Mucosa of stomach (tissue), 1 donor: ENCODE measurements around the gene YIF1A.
A peak's percentile ranks its signal among the peaks of the same experiment; 100 is the strongest.
"Not testable (repeated sequence)": the region's sequence is repeated elsewhere in the genome, so short reads cannot be mapped to it uniquely, and the experiment has no call there.

Source experiments
- H3K27me3 ChIP-seq: one replicate; pipeline ENCODE4 v1.7.0; 2013; ENCODE audit warnings: mild to moderate bottlenecking, low read length; ENCODE audit not compliant: control insufficient read depth, insufficient read depth
- H3K36me3 ChIP-seq: one replicate; pipeline ENCODE4 v1.7.0; 2013; ENCODE audit warnings: low read length; ENCODE audit not compliant: control insufficient read depth, insufficient read depth
- H3K4me1 ChIP-seq: one replicate; pipeline ENCODE4 v1.7.0; 2013; ENCODE audit warnings: mild to moderate bottlenecking, low read length; ENCODE audit not compliant: control insufficient read depth, insufficient read depth
- H3K4me3 ChIP-seq: one replicate; pipeline ENCODE4 v1.7.0; 2013; ENCODE audit warnings: low read length
- H3K9ac ChIP-seq: one replicate; pipeline ENCODE4 v1.7.0; 2013; ENCODE audit warnings: mild to moderate bottlenecking, low read length, moderate library complexity
- H3K9me3 ChIP-seq: one replicate; pipeline ENCODE4 v1.7.0; 2013; ENCODE audit warnings: mild to moderate bottlenecking, low read length, moderate library complexity; ENCODE audit not compliant: control insufficient read depth
- donor health status: Pancreatic carcinoma.

Gene YIF1A

DNA sequence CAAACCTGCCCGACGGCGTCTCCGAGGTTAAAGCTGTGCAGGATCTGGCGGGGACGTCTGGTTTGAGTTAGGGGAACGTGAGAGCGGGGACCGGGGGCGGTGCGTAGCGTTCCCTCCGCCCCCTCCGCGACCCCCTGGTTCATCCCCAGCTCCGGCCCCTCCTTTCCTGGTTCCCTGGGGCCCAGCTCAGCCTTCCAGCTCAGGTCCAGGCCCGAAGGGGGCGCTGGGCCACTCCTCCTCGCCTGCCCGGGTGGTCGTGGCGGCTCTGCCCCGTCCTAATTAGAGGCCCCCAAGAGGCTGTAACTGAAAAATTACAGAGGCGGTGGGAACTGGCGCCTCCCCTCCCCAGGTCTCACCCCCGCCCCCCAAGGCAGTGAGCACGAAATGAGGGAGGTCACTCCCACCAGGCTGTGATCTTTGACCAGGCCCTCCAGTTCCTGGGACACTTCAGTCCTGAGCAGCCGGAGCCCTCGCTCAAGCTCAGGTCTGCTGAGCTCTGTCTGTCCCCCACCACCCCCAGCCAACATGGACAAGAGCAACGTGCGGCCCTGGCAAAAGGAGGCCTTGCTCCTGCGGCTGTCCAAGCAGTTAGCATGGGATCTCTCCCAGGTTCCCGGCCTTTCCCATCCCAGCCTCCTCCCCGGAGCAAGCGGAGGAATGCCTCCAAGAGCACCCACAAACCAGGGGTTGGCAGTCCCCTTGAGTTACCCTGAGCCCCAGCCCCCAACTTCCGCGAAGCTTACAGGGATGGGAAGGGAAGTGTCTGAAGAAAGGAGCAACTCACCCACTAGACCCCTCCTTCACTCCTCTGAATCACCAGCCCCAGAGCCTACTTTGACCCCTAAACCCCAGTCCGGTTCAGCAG lies 24.6 kb upstream of the YIF1A start:
- no peak overlapping the region for H3K4me3 ChIP-seq
- H3K27me3 ChIP-seq: no peaks in the 10 kb centered on the region
- no peaks in the 10 kb centered on the region for H3K9me3 ChIP-seq
- H3K36me3 ChIP-seq: no peaks in the 10 kb centered on the region
- peak overlapping the region; percentile 53 for H3K9ac ChIP-seq
- peaks cover 10% of the 10 kb centered on the region for H3K4me1 ChIP-seq

DNA sequence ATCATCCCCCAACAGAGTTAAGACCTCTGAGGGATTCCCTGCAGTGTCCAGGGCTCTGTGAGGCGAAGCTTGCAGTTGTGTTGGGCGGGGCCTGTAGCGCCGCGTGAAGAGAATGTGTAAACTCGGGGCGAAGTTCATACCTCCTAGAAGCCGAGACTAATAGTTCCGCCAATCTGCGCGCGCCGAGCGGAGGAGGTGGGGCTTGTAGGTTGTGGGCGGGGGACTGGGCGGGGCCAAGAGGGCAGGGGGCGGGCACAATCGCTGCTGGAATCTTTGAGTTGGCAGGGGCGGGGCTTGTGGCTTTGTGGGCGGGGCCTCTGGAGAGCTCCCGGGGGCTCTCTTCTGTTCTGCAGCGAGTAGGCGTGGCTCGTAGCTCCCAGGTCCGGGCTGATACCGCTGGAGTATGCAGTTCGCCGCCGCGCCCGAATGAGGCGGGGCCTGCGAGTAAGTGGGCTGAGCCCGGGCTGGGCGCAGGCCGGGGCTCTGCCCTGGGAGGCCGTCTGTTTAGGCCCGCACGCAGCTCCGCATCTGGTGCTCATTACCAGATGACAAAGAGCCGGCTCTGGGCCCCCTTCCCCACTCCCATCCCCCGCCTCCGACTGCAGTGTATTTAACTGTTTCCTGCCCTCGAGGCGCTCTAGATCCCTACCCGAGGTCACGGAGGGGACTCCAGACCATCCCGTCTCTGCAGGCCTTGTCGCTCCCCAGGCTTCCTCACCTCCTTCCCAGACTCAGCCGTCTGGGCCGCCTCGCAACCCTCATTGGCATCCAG lies 23.8 kb upstream of the YIF1A start:
- H3K4me3 ChIP-seq: no peak overlapping the region
- no peaks in the 10 kb centered on the region for H3K36me3 ChIP-seq
- H3K4me1 ChIP-seq: peaks cover 10% of the 10 kb centered on the region
- H3K9me3 ChIP-seq: no peaks in the 10 kb centered on the region
- H3K27me3 ChIP-seq: no peaks in the 10 kb centered on the region
- peak overlapping the region; percentile 53 for H3K9ac ChIP-seq

DNA sequence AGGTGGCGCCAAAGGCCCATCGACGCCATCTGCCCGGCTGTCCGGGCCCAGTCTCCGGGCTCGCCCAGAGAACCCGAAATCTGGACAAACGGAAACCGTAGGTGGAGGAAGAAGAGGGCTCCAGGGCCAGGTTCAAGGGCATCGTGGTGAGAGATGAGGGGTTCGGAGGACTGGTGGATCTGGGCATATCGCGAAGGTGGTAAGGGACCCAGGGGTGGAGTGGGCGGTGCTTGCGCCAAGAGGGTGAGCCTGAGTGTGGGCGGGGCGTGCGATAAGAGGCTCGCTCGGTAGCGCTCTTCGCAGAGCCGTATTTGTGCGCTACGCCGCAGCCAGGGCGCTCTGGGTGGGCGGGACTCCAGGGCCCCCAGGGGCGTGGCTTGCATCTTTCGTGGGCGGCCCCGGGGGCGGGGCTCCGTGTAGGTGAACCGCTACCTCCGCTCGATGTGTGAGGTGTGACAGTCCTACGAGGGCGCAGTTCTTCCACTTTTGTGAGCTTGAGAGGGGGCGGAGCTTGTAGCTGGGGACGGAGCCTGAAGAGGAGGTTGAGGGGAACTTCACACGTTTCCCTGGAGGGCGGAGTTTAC lies 23.1 kb upstream of the YIF1A start:
- Histone ChIP-seq H3K4me3 (peak overlapping the region; percentile 43), H3K9ac (peak overlapping the region; percentile 46), H3K27me3 (no peaks in the 10 kb centered on the region), H3K36me3 (no peaks in the 10 kb centered on the region), H3K9me3 (no peaks in the 10 kb centered on the region), H3K4me1 (peaks cover 10% of the 10 kb centered on the region)

DNA sequence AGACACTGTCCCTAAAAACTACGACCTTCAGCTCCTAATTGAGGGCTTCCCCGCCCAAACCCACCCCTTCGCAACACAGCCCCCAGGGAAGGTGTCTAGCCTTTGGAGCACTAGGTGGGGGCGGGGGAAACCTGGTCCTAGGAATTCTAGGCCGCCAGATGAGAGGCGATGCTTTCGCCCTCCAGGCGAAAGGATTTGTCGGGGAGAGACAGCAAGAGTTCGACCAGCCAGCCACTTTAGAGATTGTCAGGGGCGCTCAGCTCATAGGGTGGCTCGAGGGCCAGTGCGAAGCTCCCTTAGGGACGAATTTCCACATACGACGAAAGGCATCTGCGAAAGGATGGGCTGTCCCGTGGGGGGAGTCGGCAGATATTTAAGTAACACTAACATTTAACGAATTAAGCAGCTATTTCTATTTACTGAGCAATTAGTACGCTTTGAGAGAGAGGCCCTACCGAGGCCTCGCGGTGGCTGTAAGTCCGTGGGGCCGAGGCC lies 22.6 kb upstream of the YIF1A start:
- H3K4me3 ChIP-seq: peak overlapping the region; percentile 43
- H3K36me3 ChIP-seq: no peaks in the 10 kb centered on the region
- H3K27me3 ChIP-seq: no peaks in the 10 kb centered on the region
- H3K9ac ChIP-seq: peak overlapping the region; percentile 46
- no peaks in the 10 kb centered on the region for H3K9me3 ChIP-seq
- H3K4me1 ChIP-seq: peaks cover 10% of the 10 kb centered on the region

DNA sequence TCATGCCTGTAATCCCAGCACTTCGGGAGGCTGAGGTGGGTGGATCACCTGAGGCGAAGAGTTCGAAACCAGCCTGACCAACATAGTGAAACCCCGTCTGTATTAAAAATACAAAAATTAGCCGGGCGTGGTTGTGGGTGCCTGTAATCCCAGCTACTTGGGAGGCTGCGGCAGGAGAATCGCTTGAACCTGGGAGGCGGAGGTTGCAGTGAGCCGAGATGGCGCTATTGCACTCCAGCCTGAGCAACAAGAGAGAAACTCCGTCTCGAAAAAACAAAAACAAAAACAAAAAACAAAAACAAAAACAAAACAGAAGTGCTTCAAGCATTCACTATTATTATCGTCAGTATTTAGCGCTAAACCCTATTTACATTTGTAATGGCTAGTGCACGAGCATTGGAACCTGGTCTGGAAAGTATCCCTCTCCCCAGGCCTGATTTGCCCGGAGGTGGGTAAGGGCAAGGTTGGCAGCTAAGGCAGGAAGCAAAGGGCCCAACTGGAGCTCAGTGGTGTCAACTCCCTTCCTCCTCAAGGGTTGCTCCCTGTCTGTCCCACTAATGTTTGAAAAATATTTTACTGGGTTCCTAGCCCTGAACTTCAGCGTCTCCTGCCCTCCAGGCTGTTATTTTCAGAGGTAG lies 22.0 kb upstream of the YIF1A start:
- H3K4me1 ChIP-seq: peaks cover 10% of the 10 kb centered on the region
- H3K9me3 ChIP-seq, H3K4me3 ChIP-seq, H3K9ac ChIP-seq, H3K27me3 ChIP-seq, H3K36me3 ChIP-seq: not testable (repeated sequence)

DNA sequence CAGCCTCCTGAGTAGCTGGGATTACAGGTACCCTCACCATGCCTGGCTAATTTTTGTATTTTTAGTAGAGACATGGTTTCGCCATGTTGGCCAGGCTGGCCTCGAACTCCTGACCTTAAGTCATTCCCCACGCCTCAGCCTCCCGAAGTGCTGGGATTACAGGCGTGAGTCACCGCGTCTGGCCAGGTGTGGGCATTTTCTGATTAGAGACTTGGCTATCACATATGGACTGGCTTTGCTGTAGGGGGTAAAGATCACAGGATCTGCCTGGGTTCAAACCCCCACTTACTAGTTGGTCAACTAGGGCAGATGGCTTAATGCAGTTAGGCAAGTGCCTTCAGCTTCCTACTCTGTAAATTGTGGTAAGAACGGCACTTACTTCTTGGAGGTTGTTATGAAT lies 21.4 kb upstream of the YIF1A start:
- Histone ChIP-seq H3K36me3 (no peaks in the 10 kb centered on the region), H3K9ac (no peak overlapping the region), H3K9me3 (no peaks in the 10 kb centered on the region), H3K27me3 (no peaks in the 10 kb centered on the region), H3K4me1 (peaks cover 10% of the 10 kb centered on the region), H3K4me3 (no peak overlapping the region)

DNA sequence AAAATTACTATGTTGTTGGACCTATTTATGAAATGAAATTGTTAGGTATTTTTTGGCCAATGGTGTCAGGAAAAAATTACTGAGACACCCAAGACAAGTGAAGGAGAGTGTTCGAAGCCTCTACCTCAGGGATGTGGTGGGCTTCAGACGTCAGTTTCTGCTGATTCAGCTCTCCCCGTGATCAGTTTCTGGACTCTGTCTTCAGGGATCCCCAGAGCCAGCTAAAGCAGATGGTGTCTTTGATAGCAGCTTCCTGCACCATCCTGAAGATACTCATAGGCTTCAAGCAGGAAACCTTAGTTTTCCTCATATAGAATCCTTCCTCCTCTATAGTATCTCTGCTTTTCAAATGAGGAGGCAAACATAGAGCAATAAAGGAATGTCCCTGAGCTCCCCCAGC lies 20.5 kb upstream of the YIF1A start:
- H3K36me3 ChIP-seq: no peaks in the 10 kb centered on the region
- no peak overlapping the region for H3K9ac ChIP-seq
- H3K27me3 ChIP-seq: no peaks in the 10 kb centered on the region
- H3K4me3 ChIP-seq: no peak overlapping the region
- peaks cover 10% of the 10 kb centered on the region for H3K4me1 ChIP-seq
- H3K9me3 ChIP-seq: no peaks in the 10 kb centered on the region

DNA sequence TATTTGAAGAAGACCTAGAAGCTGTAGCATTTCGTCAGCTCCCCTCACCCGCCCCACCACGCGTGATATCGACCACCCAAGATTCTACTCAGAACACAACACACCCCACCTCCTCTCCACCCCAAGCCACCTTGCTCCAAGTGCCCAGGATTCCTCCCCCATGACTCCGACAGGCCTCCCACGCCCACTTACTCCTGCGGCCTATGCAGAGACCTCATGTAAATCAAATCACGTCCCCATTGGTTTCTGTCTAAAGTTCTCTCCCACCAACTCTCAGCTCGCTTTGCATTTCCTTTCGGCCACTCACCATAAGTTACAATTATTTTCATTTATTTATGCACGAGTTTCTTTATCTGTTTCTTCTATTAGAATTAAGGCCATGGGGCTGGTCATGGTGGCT lies 13.7 kb upstream of the YIF1A start:
- no peak overlapping the region for H3K4me3 ChIP-seq
- no peaks in the 10 kb centered on the region for H3K9me3 ChIP-seq
- H3K36me3 ChIP-seq: no peaks in the 10 kb centered on the region
- no peaks in the 10 kb centered on the region for H3K27me3 ChIP-seq
- H3K4me1 ChIP-seq: no peaks in the 10 kb centered on the region
- no peak overlapping the region for H3K9ac ChIP-seq

DNA sequence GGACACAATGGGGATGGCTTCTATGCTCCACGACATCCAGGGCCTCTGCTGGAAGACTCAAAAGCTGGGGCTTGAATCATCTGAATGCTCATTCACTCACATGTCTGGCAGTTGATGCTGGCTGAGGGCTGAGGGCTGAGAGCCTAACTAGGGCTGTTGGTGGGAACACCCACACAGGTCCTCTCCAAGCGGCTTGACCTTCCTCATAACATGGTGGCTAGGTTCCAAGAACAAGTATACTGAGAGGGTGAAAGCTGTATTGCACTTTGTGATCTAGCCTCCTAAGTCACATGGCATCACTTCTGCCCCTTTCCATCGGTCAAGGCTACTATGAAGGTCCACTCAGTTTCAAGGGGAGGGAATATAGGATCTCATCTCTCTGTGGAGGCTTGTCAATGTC lies 10.2 kb upstream of the YIF1A start:
- Histone ChIP-seq H3K9ac (no peak overlapping the region), H3K9me3 (no peaks in the 10 kb centered on the region), H3K4me1 (no peaks in the 10 kb centered on the region), H3K4me3 (no peak overlapping the region), H3K36me3 (no peaks in the 10 kb centered on the region), H3K27me3 (no peaks in the 10 kb centered on the region)

DNA sequence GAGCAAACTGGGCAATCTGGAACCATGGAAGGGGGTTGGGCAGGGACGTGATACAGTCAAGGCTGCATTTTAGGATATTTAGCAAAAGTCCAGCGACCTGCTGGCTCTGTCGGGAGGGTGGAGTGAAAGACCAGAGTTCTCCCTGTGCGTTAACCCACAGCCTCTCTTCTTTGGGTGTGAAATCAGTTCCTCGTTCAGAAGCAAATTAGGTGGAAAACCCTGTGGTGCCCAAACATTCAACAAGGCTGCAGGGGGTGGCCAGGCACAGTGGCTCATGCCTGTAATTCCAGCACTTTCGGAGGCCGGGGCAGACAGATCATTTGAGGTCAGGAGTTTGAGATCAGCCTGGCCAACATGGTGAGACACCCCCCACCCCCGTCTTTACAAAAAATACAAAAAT lies 8.7 kb upstream of the YIF1A start:
- H3K27me3 ChIP-seq: peaks cover 6% of the 10 kb centered on the region
- H3K4me3 ChIP-seq: no peak overlapping the region
- peaks cover 8% of the 10 kb centered on the region for H3K4me1 ChIP-seq
- no peak overlapping the region for H3K9ac ChIP-seq
- no peaks in the 10 kb centered on the region for H3K9me3 ChIP-seq
- no peaks in the 10 kb centered on the region for H3K36me3 ChIP-seq

DNA sequence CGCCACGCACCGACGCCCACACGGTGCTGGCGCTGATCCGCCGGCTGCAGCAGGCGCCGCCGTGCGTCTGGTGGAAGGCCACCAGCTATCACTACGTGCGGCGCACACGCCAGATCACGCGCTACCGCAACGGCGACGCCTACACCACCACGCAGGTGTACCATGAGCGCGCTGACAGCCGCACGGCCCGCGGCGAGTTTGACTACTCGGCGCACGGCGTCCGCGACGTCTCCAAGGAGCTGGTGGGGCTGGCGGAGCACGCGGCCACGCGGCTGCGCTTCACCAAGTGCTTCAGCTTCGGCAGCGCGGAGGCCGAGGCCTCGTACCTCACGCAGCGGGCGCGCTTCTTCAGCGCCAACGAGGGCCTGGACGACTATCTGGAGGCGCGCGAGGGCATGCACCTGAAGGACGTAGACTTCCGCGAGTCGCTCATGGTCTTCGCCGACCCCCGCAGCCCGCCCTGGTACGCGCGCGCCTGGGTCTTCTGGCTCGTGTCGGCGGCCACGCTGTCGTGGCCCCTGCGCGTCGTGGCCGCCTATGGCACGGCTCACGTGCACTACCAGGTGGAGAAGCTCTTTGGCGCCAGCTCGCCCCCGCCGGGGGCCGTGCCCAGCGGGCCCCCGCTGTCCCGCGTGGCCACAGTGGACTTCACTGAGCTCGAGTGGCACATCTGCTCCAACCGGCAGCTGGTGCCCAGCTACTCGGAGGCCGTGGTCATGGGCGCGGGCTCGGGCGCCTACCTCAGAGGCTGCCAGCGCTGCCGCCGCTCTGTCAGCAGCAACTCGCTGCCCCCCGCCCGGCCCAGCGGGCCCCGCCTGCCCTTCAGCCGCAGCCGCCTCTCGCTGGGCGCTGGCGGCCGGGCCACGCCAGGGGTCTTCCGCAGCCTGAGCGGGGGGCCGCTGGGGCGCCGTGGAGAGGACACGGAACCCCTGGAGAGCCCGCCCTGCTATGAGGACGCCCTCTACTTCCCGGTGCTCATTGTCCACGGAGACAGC lies 6.0 kb upstream of the YIF1A start:
- no peak overlapping the region for H3K4me3 ChIP-seq

More for the DNA sequence above, 6.0 kb upstream of the YIF1A start:
- H3K9me3 ChIP-seq: no peaks in the 10 kb centered on the region
- H3K36me3 ChIP-seq: no peaks in the 10 kb centered on the region
- peaks cover 21% of the 10 kb centered on the region for H3K4me1 ChIP-seq
- no peak overlapping the region for H3K9ac ChIP-seq
- H3K27me3 ChIP-seq: peaks cover 13% of the 10 kb centered on the region
